Activated CD4-positive, alpha-beta T cell treated with anti-CD3 and anti-CD28 coated beads for 36 hours (primary cell): ENCODE measurements around the gene KRT17. TPM values are rescaled to one million over a fixed set of nuclear protein-coding genes. Genes with fewer than 3 reads are reported as not detected.
"Not testable (repeated sequence)": the region's sequence is repeated elsewhere in the genome, so short reads cannot be mapped to it uniquely, and the experiment has no call there.

ENCODE experiments used
- ATAC-seq: fragments of 200-7000 bp; cut with Tn5 transposase; one replicate; pipeline ENCODE4 v1.10.0; 2021; ENCODE audit warnings: mild to moderate bottlenecking, moderate library complexity
- CTCF ChIA-PET: fragments of 350-600 bp; sonication (Branson Sonifier 250); formaldehyde crosslinking; loops from one replicate; lab custom pipeline; 2021; ENCODE audit warnings: antibody characterized with exemption; lab: Charles Lee
- POLR2A ChIA-PET: fragments of 350-600 bp; sonication (Branson Sonifier 250); formaldehyde crosslinking; loops from one replicate; lab custom pipeline; 2021; ENCODE audit warnings: antibody characterized with exemption, inconsistent platforms; lab: Charles Lee
- DNase-seq: peaks from one replicate; pipeline ENCODE4 v3.0.0-alpha.2; 2020
- H3K27ac Mint-ChIP-seq: one replicate; pipeline ENCODE4 v1.8.0; 2021; ENCODE audit warnings: mixed read lengths
- H3K27me3 Mint-ChIP-seq: one replicate; pipeline ENCODE4 v1.8.0; 2021; ENCODE audit warnings: mixed read lengths
- H3K36me3 Mint-ChIP-seq: one replicate; pipeline ENCODE4 v1.8.0; 2021; ENCODE audit warnings: low read depth, mixed read lengths
- H3K4me1 Mint-ChIP-seq: one replicate; pipeline ENCODE4 v1.8.0; 2021; ENCODE audit warnings: mixed read lengths
- H3K4me3 Mint-ChIP-seq: one replicate; pipeline ENCODE4 v1.8.0; 2021; ENCODE audit warnings: mild to moderate bottlenecking, moderate library complexity, mixed read lengths
- H3K9me3 Mint-ChIP-seq: one replicate; pipeline ENCODE4 v1.8.0; 2021; ENCODE audit warnings: low read depth, mixed read lengths
- intact Hi-C, 2 experiments: fragments of 100-400 bp; cut with DNase I in 1 of 2; cut with micrococcal nuclease in 1 of 2; formaldehyde crosslinking; loops; one replicate each; pipeline versions ENCODE4 v1.14.2 to v1.15.1; 2022 to 2024; cut with DNase I, micrococcal nuclease
- total RNA-seq, 2 experiments: library from RNA; stranded (reverse); gene quantifications; one replicate each; pipeline ENCODE4 v1.2.3, GENCODE V29; 2021

Gene KRT17
- total RNA-seq, 2 experiments from 2014 or later, result not detected

DNA sequence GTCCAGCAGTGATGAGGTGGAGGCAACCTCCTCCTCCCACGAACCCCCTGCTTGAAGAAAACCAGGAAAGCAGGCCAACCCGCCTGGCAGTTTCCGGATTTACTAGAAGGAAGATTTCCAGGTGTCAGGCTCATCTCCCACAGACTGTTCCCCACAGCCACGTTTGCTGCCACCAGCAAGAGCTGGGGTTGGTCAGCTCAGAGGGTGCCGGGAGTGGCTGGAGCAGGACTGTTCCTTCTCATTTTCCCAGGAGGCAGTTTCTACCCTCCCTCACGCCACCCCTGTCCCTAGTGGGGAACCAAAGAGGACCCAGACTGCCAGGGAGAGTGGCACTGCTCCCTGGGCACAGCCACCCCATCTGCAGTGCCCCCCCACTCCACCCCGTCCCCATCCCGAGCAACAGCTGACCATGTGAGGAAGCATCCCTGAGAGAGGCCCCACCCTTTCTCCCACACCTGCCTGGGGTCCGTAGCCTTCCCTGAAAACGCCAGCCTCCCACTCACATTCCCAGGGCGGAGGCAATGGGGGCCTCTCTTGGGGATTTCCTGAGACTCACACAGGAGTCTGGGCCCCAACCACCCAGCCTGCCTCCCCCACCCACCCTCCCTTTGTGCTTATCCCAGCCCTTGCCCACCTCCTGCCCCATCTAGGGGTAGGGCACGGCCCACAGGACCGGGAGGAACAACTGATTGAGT lies 5.9 kb downstream of the KRT17 start:
- Mint-ChIP-seq H3K27ac (no peak overlapping the region), H3K27me3 (no peaks in the 10 kb centered on the region), H3K4me3 (no peak overlapping the region), H3K36me3 (no peaks in the 10 kb centered on the region), H3K9me3 (no peaks in the 10 kb centered on the region), H3K4me1 (no peaks in the 10 kb centered on the region)
- CTCF ChIA-PET, result no interaction called here
- no peak for DNase-seq
- intact Hi-C loops, result no loop called here
- POLR2A ChIA-PET, result no interaction called here
- no peak for ATAC-seq

DNA sequence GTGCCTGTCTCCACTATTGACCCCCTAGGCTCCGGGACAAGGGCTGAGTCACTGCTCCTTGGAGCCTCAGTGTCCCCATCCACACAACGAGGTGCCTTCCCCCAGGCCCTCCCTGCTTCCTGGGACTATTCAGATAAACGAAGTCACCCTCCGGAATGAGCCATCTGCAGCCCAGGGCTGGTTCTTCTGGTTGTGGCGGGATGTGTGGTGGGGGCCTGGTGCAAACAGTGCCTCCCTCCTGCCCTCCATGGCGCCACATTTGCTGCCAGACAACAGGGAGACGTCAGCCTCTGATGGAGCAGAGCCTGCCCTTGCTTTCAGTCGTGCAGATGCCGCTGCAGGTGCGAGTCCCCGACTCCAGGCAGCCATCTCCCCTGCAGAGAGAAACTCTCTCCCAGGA lies 6.7 kb downstream of the KRT17 start:
- Mint-ChIP-seq H3K9me3 (no peaks in the 10 kb centered on the region), H3K4me3 (no peak overlapping the region), H3K27ac (no peak overlapping the region), H3K36me3 (no peaks in the 10 kb centered on the region), H3K4me1 (no peaks in the 10 kb centered on the region), H3K27me3 (no peaks in the 10 kb centered on the region)
- ATAC-seq (no peak), DNase-seq (no peak)
- ChIA-PET CTCF (no interaction called here), POLR2A (no interaction called here)
- intact Hi-C loops, result no loop called here

DNA sequence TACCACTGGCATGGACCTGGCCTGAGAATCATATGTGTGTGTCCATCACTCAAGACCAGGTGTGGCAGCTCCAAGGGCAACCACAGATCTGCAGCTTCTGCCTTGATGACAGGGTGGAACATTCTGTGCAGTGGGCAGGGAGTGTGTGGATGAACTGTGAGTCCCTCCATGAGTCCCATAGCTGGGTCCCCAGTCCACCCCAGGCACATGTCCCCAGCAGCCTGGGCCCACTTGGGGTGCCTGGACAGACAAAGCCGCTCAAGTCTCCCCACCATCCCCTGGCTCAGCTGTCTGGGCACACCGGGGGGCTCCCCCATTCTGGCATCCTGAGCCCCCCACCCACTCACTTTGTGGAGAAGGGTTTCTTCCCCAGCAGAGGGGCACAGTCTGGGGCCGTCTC lies 7.2 kb downstream of the KRT17 start:
- ATAC-seq (no peak), DNase-seq (no peak)
- H3K4me1 Mint-ChIP-seq, result no peaks in the 10 kb centered on the region
- no peak overlapping the region for H3K27ac Mint-ChIP-seq
- no peaks in the 10 kb centered on the region for H3K9me3 Mint-ChIP-seq
- CTCF ChIA-PET, result no interaction called here
- no peak overlapping the region for H3K4me3 Mint-ChIP-seq
- intact Hi-C loops, result no loop called here
- no peaks in the 10 kb centered on the region for H3K27me3 Mint-ChIP-seq
- POLR2A ChIA-PET, result no interaction called here
- no peaks in the 10 kb centered on the region for H3K36me3 Mint-ChIP-seq

DNA sequence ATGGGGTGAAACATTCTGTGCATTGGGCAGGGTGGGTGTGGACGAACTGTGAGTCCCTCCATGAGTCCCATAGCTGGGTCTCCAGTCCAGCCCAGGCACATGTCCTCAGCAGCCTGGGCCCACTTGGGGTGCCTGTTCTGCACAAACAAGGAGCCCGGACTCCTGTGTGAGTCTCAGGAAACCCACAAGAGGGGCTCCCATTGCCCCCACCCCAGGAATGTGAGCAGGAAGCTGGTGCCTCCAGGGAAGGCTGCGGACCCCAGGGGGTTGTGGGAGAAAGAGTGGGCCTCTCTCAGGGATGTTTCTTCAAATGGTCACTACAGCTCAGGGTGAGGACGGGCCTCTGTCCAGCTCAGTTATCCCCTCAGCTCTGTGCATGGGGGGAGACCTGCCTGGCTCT lies 7.9 kb downstream of the KRT17 start:
- H3K36me3 Mint-ChIP-seq, POLR2A ChIA-PET: not testable (repeated sequence)

DNA sequence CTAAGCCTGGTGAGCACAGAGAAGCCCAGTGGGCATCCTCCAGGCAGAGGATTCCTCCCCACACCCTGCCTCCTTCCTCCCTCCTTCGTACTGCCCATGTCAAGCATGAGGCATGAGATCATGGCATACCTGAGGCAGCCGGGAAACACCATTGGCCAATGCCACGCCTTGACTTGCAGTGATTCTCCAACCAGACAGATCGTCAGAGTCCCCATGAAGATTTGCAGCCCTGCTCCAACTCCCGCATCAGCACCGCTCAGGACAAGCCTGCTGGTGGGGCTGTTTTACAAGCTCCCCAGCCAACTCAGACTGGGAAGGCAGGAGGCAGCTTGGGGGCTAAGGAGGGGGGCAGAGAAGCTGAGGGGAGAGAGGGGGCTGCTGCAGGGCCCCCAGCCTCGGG lies 8.9 kb downstream of the KRT17 start:
- ChIA-PET CTCF (no interaction called here), POLR2A (no interaction called here)
- DNase-seq (no peak), ATAC-seq (no peak)
- no peak overlapping the region for H3K27ac Mint-ChIP-seq
- no peaks in the 10 kb centered on the region for H3K4me1 Mint-ChIP-seq
- no peaks in the 10 kb centered on the region for H3K27me3 Mint-ChIP-seq
- no peaks in the 10 kb centered on the region for H3K36me3 Mint-ChIP-seq
- intact Hi-C loops, result no loop called here
- H3K4me3 Mint-ChIP-seq, result no peak overlapping the region
- H3K9me3 Mint-ChIP-seq, result no peaks in the 10 kb centered on the region

More for the DNA sequence above, 7.9 kb downstream of the KRT17 start:
- H3K4me3 Mint-ChIP-seq, H3K27me3 Mint-ChIP-seq, DNase-seq, H3K4me1 Mint-ChIP-seq, intact Hi-C loops, CTCF ChIA-PET, H3K9me3 Mint-ChIP-seq, H3K27ac Mint-ChIP-seq, ATAC-seq: not testable (repeated sequence)

DNA sequence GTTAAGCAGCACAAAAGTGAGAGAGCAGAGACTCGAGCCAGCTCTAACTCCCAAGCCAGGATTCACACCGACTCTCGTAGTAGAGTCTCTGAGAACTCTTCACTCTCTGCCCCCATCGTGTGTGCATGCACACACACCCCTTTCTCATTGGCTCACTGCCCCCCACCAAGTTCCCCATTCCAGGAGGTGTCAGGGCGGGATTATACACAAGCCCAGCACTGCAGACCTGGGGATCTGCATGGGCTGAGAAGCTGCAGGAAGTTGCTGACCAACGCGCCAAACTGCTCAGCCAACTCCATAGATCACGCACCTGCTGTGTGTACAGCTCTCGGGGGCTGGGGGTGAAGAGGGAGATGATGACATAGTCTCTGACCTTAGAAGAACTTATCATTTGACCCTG lies 9.6 kb downstream of the KRT17 start:
- H3K4me3 Mint-ChIP-seq, DNase-seq, H3K36me3 Mint-ChIP-seq, H3K4me1 Mint-ChIP-seq, H3K9me3 Mint-ChIP-seq, ATAC-seq, H3K27ac Mint-ChIP-seq, CTCF ChIA-PET, intact Hi-C loops, H3K27me3 Mint-ChIP-seq, POLR2A ChIA-PET: not testable (repeated sequence)

DNA sequence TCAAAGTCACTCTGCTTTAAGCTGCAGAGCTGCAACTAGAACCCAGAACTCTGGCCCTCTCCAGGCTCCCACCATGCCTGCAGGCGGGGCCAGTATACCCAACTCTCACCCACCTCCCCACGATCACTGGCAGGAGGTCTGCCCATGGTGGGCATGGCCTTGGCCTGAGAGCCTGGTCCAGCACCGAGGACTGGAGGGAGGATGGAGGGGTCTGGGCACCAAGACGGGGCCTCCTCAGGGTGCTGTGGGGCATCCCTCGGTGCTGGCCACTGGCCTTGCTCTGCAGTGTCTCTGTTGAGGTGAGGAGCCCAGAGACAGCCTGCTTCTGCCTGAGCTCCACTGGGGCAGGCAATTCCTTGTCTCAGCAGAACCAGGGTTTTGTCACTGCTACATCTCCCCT lies 10.3 kb downstream of the KRT17 start:
- Mint-ChIP-seq H3K36me3 (no peaks in the 10 kb centered on the region), H3K4me3 (no peak overlapping the region), H3K9me3 (no peaks in the 10 kb centered on the region), H3K27me3 (peaks cover 2% of the 10 kb centered on the region), H3K27ac (no peak overlapping the region), H3K4me1 (no peaks in the 10 kb centered on the region)
- intact Hi-C loops, result no loop called here
- ATAC-seq (no peak), DNase-seq (no peak)
- ChIA-PET CTCF (interaction anchor here (0.5 kb wide), 1 partner anchor 879 kb away, joined by 3 read pairs; no protein-coding TSS in a partner anchor), POLR2A (no interaction called here)

DNA sequence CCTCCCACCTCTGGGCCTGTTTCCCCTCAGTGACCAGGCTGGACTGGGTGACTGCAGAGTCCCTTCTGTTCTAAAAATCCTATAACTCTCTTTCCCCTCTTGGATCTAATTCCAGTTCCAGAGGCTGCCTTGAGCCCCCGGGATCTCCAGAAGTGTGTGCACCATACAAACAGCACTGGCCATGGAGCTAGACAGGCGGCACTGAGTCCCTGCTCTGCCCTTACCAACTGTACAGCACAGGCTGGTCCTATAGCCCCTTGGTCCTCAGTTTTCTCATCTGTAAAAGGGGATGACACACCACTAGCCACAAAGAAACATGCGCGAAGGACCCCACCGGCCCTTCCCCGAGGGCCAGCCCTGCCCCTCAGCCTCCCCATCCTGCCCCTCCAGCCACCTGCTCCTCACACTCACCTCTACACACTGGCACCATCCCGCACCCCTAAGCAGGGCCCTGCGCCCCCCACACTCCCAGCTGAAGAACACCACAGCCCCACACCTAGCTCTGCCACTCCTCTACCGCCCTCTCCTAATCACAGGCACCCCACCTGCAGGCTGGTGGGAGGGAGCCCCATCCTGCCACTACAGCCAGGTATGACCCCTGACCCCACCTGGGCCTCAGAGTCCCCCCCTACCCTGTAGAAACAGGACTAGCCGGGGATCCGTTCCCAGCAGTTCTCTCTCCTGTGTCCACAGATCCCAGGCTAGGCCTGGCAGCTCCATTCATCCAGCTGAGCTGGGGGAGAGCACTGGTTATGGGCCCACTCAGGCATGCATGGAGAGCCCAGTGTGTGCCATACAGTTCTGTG lies 10.9 kb downstream of the KRT17 start:
- intact Hi-C loops, result no loop called here
- DNase-seq (no peak), ATAC-seq (no peak)
- Mint-ChIP-seq H3K27ac (no peak overlapping the region), H3K9me3 (no peaks in the 10 kb centered on the region), H3K4me1 (no peaks in the 10 kb centered on the region), H3K4me3 (no peak overlapping the region), H3K27me3 (peaks cover 5% of the 10 kb centered on the region), H3K36me3 (no peaks in the 10 kb centered on the region)
- CTCF ChIA-PET, result interaction anchor here (0.5 kb wide), 1 partner anchor 878 kb away, joined by 3 read pairs; no protein-coding TSS in a partner anchor
- POLR2A ChIA-PET, result no interaction called here

DNA sequence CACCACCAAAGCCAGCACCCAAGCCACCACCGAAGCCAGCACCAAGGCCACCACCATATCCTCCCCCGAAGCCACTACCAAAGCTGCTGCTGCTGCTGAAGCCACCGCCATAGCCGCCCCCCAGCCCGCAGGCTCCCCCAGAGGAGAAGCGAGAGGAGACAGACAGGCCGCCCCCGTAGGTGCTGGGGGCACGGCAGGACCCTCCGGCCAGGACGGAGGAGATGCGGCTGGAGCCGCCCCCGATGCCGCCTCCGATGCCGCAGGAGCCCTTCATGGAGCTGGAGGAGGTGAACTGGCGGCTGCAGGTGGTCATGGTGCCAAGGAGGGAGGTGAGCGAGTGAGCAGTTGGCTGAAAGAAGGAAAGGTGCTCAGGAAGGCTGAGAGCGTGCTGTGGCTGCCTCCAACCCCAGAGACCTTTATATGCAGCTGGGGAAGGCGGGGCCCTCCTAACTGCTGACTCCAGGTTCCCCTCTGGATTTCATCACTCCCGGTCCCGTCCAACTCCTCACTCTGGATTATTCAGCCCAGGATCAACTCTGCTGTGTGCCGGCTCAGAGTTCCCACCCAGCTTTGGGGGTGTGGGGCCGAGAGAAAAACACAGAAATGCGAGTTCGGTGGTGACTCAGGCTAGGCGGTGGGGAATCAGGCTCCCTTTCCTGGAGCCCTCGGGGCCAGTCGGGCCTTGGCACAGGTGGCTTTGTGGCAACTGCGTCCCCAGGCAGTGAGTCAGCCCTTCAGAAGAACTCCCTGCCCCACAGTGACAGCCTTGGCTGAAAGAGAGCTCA lies 11.8 kb downstream of the KRT17 start, which contains the start of gene KRT16:
Gene KRT16, minus strand, starts transcription at position 392 of the 785 bp plus-strand sequence. Its CDS starts 79 bp downstream, at position 313.
- H3K9me3 Mint-ChIP-seq, H3K4me1 Mint-ChIP-seq, H3K36me3 Mint-ChIP-seq, CTCF ChIA-PET, POLR2A ChIA-PET, DNase-seq, ATAC-seq, H3K27me3 Mint-ChIP-seq, intact Hi-C loops, H3K4me3 Mint-ChIP-seq, H3K27ac Mint-ChIP-seq: not testable (repeated sequence)

DNA sequence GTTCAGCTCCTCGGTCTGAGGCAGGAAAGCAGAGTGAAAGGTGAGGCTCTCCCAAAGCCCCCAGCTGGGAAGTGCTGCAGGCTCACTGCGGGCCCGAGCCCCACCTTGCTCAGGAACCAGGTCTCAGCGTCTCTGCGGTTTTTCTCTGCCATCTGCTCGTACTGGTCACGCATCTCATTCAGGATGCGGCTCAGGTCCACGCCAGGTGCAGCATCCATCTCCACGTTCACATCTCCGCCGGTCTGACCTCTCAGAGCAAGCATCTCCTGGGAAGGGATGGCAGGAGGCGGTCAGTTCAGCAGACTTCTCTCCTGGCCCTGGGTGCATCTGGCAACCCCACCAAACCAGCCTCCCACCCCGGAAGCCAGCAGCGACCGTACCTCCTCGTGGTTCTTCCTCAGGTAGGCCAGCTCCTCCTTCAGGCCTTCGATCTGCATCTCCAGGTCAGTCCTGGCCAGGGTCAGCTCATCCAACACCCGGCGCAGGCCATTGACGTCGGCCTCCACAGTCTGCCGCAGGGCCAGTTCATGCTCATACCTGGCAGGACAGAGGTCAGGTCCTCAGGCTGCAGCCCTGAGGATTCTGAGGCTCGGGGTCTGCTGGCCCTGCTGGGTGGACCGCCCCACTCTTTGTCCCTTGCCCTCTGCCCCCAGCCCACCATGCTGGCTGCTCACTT lies 13.3 kb downstream of the KRT17 start:
- ChIA-PET POLR2A (no interaction called here), CTCF (interaction anchor here (0.6 kb wide), 1 partner anchor 181 kb away, joined by 3 read pairs; no protein-coding TSS in a partner anchor)
- Mint-ChIP-seq H3K27me3 (peaks cover 11% of the 10 kb centered on the region), H3K36me3 (peaks cover 6% of the 10 kb centered on the region), H3K27ac (no peak overlapping the region), H3K9me3 (peaks cover 11% of the 10 kb centered on the region), H3K4me1 (no peaks in the 10 kb centered on the region), H3K4me3 (no peak overlapping the region)
- DNase-seq (no peak), ATAC-seq (no peak)
- intact Hi-C loops, result no loop called here

DNA sequence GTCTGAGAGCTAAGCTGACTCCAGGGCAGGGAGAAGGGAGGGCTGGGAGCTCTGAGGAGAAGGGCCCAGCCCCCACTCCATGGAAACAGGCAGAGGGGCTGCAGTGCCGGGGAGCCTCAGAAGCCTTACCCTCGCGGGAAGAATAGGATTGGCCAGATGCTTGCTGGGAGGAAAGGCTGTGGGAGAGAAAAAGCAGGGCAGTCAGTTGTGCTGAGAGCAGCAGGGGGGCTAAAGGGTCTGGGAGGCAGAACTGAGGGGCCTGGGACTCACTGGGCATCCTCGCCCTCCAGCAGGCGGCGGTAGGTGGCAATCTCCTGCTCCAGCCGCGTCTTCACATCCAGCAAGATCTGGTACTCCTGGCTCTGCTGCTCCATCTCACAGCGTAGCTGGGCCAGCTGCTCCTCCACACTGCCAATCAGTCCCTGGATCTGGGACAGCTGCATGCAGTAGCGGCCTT lies 14.3 kb downstream of the KRT17 start:
- ATAC-seq, POLR2A ChIA-PET, H3K4me3 Mint-ChIP-seq, intact Hi-C loops, H3K36me3 Mint-ChIP-seq, CTCF ChIA-PET, DNase-seq, H3K4me1 Mint-ChIP-seq, H3K27ac Mint-ChIP-seq: not testable (repeated sequence)
- peaks cover 15% of the 10 kb centered on the region for H3K27me3 Mint-ChIP-seq
- peaks cover 11% of the 10 kb centered on the region for H3K9me3 Mint-ChIP-seq
